ENCODE results near the gene TREML4.

GRCh38 chr6:41199552-41200246, 28.4 kb upstream of the TREML4 start:
- TF ChIP-seq CTCF (IDR thresholded peaks at IDR 0.05) (no peak), POLR2A (IDR thresholded peaks at IDR 0.05) (no peak)
